22Rv1 (cell line): ENCODE measurements around the gene CDC42BPG.

Experiments
- ZFX ChIP-seq: fragments of 450-650 bp; IDR thresholded peaks from 2 replicates; pipeline ENCODE4 v1.6.1; 2017; ENCODE audit warnings: antibody characterized with exemption, borderline replicate concordance
- TF ChIP-seq, protein P1 (sequence below): fragments of 450-650 bp; IDR thresholded peaks from 2 replicates; pipeline ENCODE4 v1.5.1; 2017; ENCODE audit warnings: mild to moderate bottlenecking

GRCh38 chr11:64826578-64827450 is 17.6 kb downstream of the CDC42BPG start:
- TF ChIP-seq, protein P1, sequence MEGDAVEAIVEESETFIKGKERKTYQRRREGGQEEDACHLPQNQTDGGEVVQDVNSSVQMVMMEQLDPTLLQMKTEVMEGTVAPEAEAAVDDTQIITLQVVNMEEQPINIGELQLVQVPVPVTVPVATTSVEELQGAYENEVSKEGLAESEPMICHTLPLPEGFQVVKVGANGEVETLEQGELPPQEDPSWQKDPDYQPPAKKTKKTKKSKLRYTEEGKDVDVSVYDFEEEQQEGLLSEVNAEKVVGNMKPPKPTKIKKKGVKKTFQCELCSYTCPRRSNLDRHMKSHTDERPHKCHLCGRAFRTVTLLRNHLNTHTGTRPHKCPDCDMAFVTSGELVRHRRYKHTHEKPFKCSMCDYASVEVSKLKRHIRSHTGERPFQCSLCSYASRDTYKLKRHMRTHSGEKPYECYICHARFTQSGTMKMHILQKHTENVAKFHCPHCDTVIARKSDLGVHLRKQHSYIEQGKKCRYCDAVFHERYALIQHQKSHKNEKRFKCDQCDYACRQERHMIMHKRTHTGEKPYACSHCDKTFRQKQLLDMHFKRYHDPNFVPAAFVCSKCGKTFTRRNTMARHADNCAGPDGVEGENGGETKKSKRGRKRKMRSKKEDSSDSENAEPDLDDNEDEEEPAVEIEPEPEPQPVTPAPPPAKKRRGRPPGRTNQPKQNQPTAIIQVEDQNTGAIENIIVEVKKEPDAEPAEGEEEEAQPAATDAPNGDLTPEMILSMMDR = no peak
- TF ChIP-seq ZFX = no peak
